HEK293 (cell line): Measurements from ENCODE around the gene ADGRF3.
"Not testable (repeated sequence)": the region's sequence is repeated elsewhere in the genome, so short reads cannot be mapped to it uniquely, and the experiment has no call there.

Experiments
- CTCF ChIA-PET: fragments of 350-600 bp; formaldehyde crosslinking; extraction: SDS; loops from one replicate; lab custom pipeline; 2021; ENCODE audit warnings: antibody characterized with exemption; lab: Yijun Ruan, JAX
- POLR2A ChIA-PET: fragments of 300-600 bp; formaldehyde crosslinking; extraction: SDS; loops from one replicate; lab custom pipeline; 2020; ENCODE audit warnings: antibody characterized with exemption, inconsistent platforms; lab: Yijun Ruan, JAX
- H3K27ac ChIP-seq: fragments of 200-500 bp; sonication (Bioruptor generic); 2 replicates; pipeline ENCODE4 v1.5.1; 2014; ENCODE audit warnings: low read depth, low read length, control low read depth, inconsistent platforms; ENCODE audit errors: extremely low read depth
- H3K36me3 ChIP-seq, 2 experiments: fragments of 200-500 bp in 1 of 2; sonication (Bioruptor generic) in 1 of 2; 1 replicate in 1 of 2; 2 replicates in 1 of 2; pipeline ENCODE4 v1.5.1; 2014 to 2017; ENCODE audit warnings: inconsistent platforms in 2 of 2, low read length in 2 of 2; ENCODE audit not compliant: control insufficient read depth in 2 of 2, insufficient read depth in 1 of 2
- H3K4me1 ChIP-seq: fragments of 200-500 bp; sonication (Bioruptor generic); 2 replicates; pipeline ENCODE4 v1.5.1; 2014; ENCODE audit warnings: mild to moderate bottlenecking, low read length, inconsistent platforms; ENCODE audit not compliant: control insufficient read depth, insufficient read depth
- H3K4me3 ChIP-seq: 2 replicates; pipeline ENCODE4 v1.5.1; 2011; ENCODE audit warnings: low read depth, mild to moderate bottlenecking, control low read depth, low read length, moderate library complexity
- H3K9me3 ChIP-seq: fragments of 200-500 bp; sonication (Bioruptor generic); 2 replicates; pipeline ENCODE4 v1.5.1; 2014; ENCODE audit warnings: low read depth, low read length, inconsistent platforms; ENCODE audit not compliant: control insufficient read depth, insufficient read depth
- HOXD13 ChIP-seq: sonication (generic); formaldehyde crosslinking; IDR thresholded peaks from 2 replicates; pipeline ENCODE4 v1.8.0; 2022; ENCODE audit warnings: missing genetic modification reagents, borderline replicate concordance
- PRDM1 ChIP-seq: fragments of 450-650 bp; formaldehyde crosslinking; IDR thresholded peaks from 2 replicates; pipeline ENCODE4; 2016; ENCODE audit warnings: missing biosample characterization, missing genetic modification characterization
- YY2 ChIP-seq: fragments of 450-650 bp; formaldehyde crosslinking; IDR thresholded peaks from 2 replicates; pipeline ENCODE4 v1.5.1; 2016; ENCODE audit warnings: missing biosample characterization, missing genetic modification characterization
- ZFP3 ChIP-seq: fragments of 450-650 bp; formaldehyde crosslinking; IDR thresholded peaks from 2 replicates; pipeline ENCODE4 v1.5.1; 2016; ENCODE audit warnings: low read depth, missing biosample characterization, missing genetic modification characterization
- ZNF121 ChIP-seq: fragments of 450-650 bp; formaldehyde crosslinking; IDR thresholded peaks from 2 replicates; pipeline ENCODE4 v1.5.1; 2016; ENCODE audit warnings: missing biosample characterization, missing genetic modification characterization
- ZNF184 ChIP-seq: fragments of 450-650 bp; IDR thresholded peaks from 2 replicates; pipeline ENCODE4 v1.5.1; 2018; ENCODE audit warnings: missing biosample characterization, mild to moderate bottlenecking, missing genetic modification characterization
- ZNF221 ChIP-seq: fragments of 450-650 bp; formaldehyde crosslinking; IDR thresholded peaks from 2 replicates; pipeline ENCODE4 v1.5.1; 2017; ENCODE audit warnings: missing biosample characterization, missing genetic modification characterization, borderline replicate concordance
- ZNF239 ChIP-seq: fragments of 450-650 bp; formaldehyde crosslinking; IDR thresholded peaks from 2 replicates; pipeline ENCODE4 v1.5.1; 2016; ENCODE audit warnings: missing biosample characterization, missing genetic modification characterization
- ZNF324 ChIP-seq: fragments of 450-650 bp; formaldehyde crosslinking; IDR thresholded peaks from 2 replicates; pipeline ENCODE4 v1.5.1; 2016; ENCODE audit warnings: missing biosample characterization, missing genetic modification characterization
- ZNF37A ChIP-seq: fragments of 450-650 bp; IDR thresholded peaks from 2 replicates; pipeline ENCODE4 v1.5.1; 2018; ENCODE audit warnings: missing biosample characterization, missing genetic modification characterization
- ZNF426 ChIP-seq: fragments of 450-650 bp; formaldehyde crosslinking; IDR thresholded peaks from 2 replicates; pipeline ENCODE4 v1.5.1; 2017; ENCODE audit warnings: missing biosample characterization, missing genetic modification characterization, mild to moderate bottlenecking, inconsistent platforms, moderate library complexity
- ZNF544 ChIP-seq: fragments of 450-650 bp; formaldehyde crosslinking; IDR thresholded peaks from 2 replicates; pipeline ENCODE4 v1.5.0; 2017; ENCODE audit warnings: missing biosample characterization, missing genetic modification characterization
- ZNF677 ChIP-seq: fragments of 450-650 bp; IDR thresholded peaks from 2 replicates; pipeline ENCODE4 v1.5.0; 2018; ENCODE audit warnings: missing biosample characterization, mild to moderate bottlenecking, missing genetic modification characterization, moderate library complexity
- ZNF707 ChIP-seq: fragments of 450-650 bp; formaldehyde crosslinking; IDR thresholded peaks from 2 replicates; pipeline ENCODE4 v1.5.1; 2016; ENCODE audit warnings: missing biosample characterization, missing genetic modification characterization
- ZNF747 ChIP-seq: fragments of 450-650 bp; formaldehyde crosslinking; IDR thresholded peaks from 2 replicates; pipeline ENCODE4 v1.5.1; 2016; ENCODE audit warnings: missing biosample characterization, missing genetic modification characterization
- TF ChIP-seq, protein P1 (sequence below): fragments of 450-650 bp; formaldehyde crosslinking; IDR thresholded peaks from 2 replicates; pipeline ENCODE4 v1.5.1; 2016; ENCODE audit warnings: missing biosample characterization, missing genetic modification characterization
- TF ChIP-seq, protein P2 (sequence below): fragments of 450-650 bp; formaldehyde crosslinking; IDR thresholded peaks from 2 replicates; pipeline ENCODE4 v1.5.1; 2016; ENCODE audit warnings: missing biosample characterization, missing genetic modification characterization
- TF ChIP-seq, protein P3 (sequence below): fragments of 450-650 bp; formaldehyde crosslinking; IDR thresholded peaks from 2 replicates; pipeline ENCODE4 v1.5.1; 2016; ENCODE audit warnings: missing biosample characterization, missing genetic modification characterization, low read depth

The ADGRF3 gene

DNA sequence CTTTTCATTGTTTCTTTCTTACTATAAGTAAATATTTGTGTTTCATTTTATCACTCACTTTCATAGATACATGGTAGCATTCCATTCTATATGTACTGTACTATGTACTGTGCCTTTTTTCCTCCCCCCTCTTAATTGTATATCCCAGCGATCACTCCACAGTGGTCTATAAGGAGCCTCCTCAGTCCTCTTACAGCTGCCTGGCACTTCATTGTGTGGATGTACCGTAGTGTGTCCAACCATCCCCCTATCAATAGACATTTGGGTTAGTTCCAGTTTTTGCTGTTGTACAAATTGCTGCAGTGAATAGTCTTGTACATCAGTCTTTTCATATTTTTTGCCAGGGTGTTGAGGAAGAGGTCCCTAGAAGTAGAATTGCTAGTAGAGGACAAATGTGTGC, 33.7 kb upstream of the ADGRF3 start:
- TF ChIP-seq ZNF707 (tag by site-specific recombination) = no peak
- TF ChIP-seq, protein P1, sequence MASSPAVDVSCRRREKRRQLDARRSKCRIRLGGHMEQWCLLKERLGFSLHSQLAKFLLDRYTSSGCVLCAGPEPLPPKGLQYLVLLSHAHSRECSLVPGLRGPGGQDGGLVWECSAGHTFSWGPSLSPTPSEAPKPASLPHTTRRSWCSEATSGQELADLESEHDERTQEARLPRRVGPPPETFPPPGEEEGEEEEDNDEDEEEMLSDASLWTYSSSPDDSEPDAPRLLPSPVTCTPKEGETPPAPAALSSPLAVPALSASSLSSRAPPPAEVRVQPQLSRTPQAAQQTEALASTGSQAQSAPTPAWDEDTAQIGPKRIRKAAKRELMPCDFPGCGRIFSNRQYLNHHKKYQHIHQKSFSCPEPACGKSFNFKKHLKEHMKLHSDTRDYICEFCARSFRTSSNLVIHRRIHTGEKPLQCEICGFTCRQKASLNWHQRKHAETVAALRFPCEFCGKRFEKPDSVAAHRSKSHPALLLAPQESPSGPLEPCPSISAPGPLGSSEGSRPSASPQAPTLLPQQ (tag by site-specific recombination) = no peak
- no peak for TF ChIP-seq ZNF324
- Histone ChIP-seq H3K36me3 (peaks cover 30 to 41% of the 10 kb centered on the region in 2 experiments), H3K4me1 (0 out of 2 replicates have a peak, but pooled peaks cover 3% of the 10 kb centered on the region), H3K27ac (no peak overlapping the region), H3K9me3 (no peaks in the 10 kb centered on the region), H3K4me3 (no peak overlapping the region)
- ChIA-PET CTCF (no interaction called here), POLR2A (no interaction called here)

DNA sequence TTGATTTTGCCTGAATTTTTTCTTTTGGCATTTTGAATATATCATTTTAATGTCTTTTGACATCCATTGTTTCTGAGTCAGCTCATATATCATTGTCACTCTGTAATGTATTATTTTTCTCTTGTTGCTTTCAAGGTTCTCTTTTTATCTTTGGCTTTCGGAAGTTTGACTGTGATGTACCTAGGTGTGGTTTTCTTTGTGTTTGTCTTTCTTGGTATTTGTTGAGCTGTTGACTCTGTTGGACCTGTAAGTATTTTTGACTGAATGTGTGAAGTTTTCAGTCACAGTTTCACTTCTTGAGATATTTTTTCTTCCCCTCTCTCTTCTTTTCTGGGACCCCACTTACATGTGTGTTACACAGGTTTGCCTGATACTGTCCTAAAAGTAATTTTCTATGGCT, 30.2 kb upstream of the ADGRF3 start:
- Histone ChIP-seq H3K9me3 (no peaks in the 10 kb centered on the region), H3K27ac (no peak overlapping the region), H3K4me3 (no peak overlapping the region), H3K4me1 (0 out of 2 replicates have a peak, but pooled peaks cover 3% of the 10 kb centered on the region), H3K36me3 (peaks cover 54 to 64% of the 10 kb centered on the region in 2 experiments)
- ChIA-PET CTCF (no interaction called here), POLR2A (no interaction called here)
- no peak for TF ChIP-seq PRDM1
- TF ChIP-seq ZNF121 (tag by site-specific recombination) = no peak
- TF ChIP-seq ZNF747 (tag by site-specific recombination) = no peak
- TF ChIP-seq ZNF184 (tag by site-specific recombination) = no peak
- TF ChIP-seq, protein P2, sequence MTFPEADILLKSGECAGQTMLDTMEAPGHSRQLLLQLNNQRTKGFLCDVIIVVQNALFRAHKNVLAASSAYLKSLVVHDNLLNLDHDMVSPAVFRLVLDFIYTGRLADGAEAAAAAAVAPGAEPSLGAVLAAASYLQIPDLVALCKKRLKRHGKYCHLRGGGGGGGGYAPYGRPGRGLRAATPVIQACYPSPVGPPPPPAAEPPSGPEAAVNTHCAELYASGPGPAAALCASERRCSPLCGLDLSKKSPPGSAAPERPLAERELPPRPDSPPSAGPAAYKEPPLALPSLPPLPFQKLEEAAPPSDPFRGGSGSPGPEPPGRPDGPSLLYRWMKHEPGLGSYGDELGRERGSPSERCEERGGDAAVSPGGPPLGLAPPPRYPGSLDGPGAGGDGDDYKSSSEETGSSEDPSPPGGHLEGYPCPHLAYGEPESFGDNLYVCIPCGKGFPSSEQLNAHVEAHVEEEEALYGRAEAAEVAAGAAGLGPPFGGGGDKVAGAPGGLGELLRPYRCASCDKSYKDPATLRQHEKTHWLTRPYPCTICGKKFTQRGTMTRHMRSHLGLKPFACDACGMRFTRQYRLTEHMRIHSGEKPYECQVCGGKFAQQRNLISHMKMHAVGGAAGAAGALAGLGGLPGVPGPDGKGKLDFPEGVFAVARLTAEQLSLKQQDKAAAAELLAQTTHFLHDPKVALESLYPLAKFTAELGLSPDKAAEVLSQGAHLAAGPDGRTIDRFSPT = no peak
- TF ChIP-seq ZNF544 = no peak
- TF ChIP-seq ZNF677 (tag by site-specific recombination) = no peak
- TF ChIP-seq HOXD13 (CRISPR knock-in tag) = no peak
- no peak for TF ChIP-seq ZNF37A
- TF ChIP-seq ZNF221 (tag by site-specific recombination) = no peak
- no peak for TF ChIP-seq ZNF426 (tag by site-specific recombination)
- no peak for TF ChIP-seq YY2 (tag by site-specific recombination)
- TF ChIP-seq, protein P3, sequence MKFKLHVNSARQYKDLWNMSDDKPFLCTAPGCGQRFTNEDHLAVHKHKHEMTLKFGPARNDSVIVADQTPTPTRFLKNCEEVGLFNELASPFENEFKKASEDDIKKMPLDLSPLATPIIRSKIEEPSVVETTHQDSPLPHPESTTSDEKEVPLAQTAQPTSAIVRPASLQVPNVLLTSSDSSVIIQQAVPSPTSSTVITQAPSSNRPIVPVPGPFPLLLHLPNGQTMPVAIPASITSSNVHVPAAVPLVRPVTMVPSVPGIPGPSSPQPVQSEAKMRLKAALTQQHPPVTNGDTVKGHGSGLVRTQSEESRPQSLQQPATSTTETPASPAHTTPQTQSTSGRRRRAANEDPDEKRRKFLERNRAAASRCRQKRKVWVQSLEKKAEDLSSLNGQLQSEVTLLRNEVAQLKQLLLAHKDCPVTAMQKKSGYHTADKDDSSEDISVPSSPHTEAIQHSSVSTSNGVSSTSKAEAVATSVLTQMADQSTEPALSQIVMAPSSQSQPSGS (tag by site-specific recombination) = no peak
- TF ChIP-seq ZFP3 (tag by site-specific recombination) = no peak
- no peak for TF ChIP-seq ZNF239 (tag by site-specific recombination)

DNA sequence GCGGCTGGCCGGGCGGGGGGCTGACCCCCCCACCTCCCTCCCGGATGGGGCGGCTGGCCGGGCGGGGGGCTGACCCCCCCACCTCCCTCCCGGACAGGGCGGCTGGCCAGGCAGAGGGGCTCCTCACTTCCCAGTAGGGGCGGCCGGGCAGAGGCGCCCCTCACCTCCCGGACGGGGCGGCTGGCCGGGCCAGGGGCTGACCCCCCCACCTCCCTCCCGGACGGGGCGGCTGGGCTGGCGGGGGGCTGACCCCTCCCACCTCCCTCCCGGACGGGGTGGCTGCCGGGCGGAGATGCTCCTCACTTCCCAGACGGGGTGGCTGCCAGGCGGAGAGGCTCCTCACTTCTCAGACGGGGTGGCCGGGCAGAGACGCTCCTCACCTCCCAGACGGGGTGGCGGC, 24.3 kb upstream of the ADGRF3 start:
- H3K4me3 ChIP-seq, H3K4me1 ChIP-seq, POLR2A ChIA-PET, H3K9me3 ChIP-seq, CTCF ChIA-PET, H3K27ac ChIP-seq: not testable (repeated sequence)
- H3K36me3 ChIP-seq = peaks cover 30 to 67% of the 10 kb centered on the region in 2 experiments

DNA sequence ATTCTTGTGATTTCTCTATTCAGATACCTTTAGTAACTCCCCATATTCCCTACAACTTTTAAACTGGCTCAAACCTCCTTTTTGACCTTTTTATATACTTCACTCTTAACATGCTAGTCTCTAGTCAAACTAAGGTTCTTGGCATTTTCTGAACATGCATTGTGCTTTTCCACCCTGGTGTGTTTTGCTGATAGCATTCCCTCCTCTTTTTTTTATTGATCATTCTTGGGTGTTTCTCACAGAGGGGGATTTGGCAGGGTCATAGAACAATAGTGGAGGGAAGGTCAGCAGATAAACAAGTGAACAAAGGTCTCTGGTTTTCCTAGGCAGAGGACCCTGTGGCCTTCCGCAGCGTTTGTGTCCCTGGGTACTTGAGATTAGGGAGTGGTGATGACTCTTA, 23.1 kb upstream of the ADGRF3 start:
- H3K27ac ChIP-seq, CTCF ChIA-PET, H3K4me3 ChIP-seq, H3K4me1 ChIP-seq, H3K9me3 ChIP-seq, POLR2A ChIA-PET: not testable (repeated sequence)
- peaks cover 22 to 56% of the 10 kb centered on the region in 2 experiments for H3K36me3 ChIP-seq
